Liver (tissue), 3 donors: ENCODE data around the gene CRK.

Experiments used
- SP1 ChIP-seq: IDR thresholded peaks from 2 replicates; pipeline ENCODE4 v1.6.1; 2018; ENCODE audit warnings: antibody characterized with exemption, mild to moderate bottlenecking
- ZBTB33 ChIP-seq: IDR thresholded peaks from 2 replicates; pipeline ENCODE4 v1.6.1; 2016; ENCODE audit warnings: antibody characterized with exemption
- TF ChIP-seq, protein P1 (sequence below): fragments of 150-350 bp; IDR thresholded peaks from 2 replicates; pipeline ENCODE4 v1.5.1; 2017; ENCODE audit warnings: improper control_type of control experiment, low read depth, low read length; ENCODE audit not compliant: missing input control
- TF ChIP-seq, protein P2 (sequence below): IDR thresholded peaks from 2 replicates; pipeline ENCODE4 v1.6.1; 2016; ENCODE audit warnings: antibody characterized with exemption, mild to moderate bottlenecking
- donor health status: healthy.
- donor health status: healthy.

DNA sequence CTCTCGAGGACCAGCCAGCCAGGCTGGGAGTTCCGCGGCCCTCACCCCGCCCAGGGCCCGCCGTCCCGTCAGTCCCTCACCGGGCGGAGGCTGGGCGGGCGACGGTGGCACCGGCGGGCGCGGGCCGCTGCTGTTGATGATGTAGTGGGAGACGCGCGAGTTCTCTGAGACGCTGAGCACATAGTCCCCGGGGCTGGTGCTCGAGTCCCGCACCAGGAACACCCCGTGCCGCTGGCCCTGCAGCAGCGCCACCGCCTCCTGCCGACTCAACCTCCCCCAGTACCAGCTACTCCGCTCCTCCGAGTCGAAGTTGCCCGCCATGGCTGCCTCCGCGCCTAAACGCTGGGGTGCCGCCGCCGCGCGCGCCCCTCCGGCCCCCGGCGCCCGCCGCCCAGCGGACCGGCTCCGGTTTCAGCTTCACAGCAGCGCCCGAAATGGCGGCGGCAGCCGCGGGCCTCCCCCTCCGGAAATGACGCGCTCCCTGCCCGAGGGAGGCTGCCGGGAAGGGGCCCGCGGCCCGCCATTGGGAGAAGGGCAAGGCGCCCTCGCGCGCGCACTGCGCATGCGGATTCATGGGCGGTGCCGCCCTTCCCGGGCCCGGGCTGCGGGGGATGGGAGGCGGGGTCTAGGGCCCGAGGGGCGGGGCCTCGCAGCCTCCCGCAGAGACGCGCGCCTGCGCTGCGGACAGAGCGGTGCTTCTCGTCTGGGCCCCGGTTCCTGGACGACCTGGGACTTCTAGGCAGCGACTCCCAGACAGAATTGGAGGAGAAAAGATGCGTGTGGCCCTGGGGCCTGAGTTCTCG lies at the start of gene CRK:
- TF ChIP-seq, protein P1, sequence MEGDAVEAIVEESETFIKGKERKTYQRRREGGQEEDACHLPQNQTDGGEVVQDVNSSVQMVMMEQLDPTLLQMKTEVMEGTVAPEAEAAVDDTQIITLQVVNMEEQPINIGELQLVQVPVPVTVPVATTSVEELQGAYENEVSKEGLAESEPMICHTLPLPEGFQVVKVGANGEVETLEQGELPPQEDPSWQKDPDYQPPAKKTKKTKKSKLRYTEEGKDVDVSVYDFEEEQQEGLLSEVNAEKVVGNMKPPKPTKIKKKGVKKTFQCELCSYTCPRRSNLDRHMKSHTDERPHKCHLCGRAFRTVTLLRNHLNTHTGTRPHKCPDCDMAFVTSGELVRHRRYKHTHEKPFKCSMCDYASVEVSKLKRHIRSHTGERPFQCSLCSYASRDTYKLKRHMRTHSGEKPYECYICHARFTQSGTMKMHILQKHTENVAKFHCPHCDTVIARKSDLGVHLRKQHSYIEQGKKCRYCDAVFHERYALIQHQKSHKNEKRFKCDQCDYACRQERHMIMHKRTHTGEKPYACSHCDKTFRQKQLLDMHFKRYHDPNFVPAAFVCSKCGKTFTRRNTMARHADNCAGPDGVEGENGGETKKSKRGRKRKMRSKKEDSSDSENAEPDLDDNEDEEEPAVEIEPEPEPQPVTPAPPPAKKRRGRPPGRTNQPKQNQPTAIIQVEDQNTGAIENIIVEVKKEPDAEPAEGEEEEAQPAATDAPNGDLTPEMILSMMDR = no peak
- TF ChIP-seq SP1 (no peak), ZBTB33 (no peak)
- TF ChIP-seq, protein P2, sequence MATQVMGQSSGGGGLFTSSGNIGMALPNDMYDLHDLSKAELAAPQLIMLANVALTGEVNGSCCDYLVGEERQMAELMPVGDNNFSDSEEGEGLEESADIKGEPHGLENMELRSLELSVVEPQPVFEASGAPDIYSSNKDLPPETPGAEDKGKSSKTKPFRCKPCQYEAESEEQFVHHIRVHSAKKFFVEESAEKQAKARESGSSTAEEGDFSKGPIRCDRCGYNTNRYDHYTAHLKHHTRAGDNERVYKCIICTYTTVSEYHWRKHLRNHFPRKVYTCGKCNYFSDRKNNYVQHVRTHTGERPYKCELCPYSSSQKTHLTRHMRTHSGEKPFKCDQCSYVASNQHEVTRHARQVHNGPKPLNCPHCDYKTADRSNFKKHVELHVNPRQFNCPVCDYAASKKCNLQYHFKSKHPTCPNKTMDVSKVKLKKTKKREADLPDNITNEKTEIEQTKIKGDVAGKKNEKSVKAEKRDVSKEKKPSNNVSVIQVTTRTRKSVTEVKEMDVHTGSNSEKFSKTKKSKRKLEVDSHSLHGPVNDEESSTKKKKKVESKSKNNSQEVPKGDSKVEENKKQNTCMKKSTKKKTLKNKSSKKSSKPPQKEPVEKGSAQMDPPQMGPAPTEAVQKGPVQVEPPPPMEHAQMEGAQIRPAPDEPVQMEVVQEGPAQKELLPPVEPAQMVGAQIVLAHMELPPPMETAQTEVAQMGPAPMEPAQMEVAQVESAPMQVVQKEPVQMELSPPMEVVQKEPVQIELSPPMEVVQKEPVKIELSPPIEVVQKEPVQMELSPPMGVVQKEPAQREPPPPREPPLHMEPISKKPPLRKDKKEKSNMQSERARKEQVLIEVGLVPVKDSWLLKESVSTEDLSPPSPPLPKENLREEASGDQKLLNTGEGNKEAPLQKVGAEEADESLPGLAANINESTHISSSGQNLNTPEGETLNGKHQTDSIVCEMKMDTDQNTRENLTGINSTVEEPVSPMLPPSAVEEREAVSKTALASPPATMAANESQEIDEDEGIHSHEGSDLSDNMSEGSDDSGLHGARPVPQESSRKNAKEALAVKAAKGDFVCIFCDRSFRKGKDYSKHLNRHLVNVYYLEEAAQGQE = peak; percentile 12
